ENCODE measurements around the gene LY6G6F.
A peak's percentile ranks its signal among the peaks of the same experiment; 100 is the strongest.

LY6G6F gene

GRCh38 chr6:31727034-31727716 lies 20.5 kb downstream of the LY6G6F start:
- DNase-seq = no peak

- no peak for DNase-seq
Measured at GRCh38 chr6:31727717-31728671, 21.3 kb downstream of the LY6G6F start.

GRCh38 chr6:31728767-31729514 lies 22.3 kb downstream of the LY6G6F start, which contains the start of gene DDAH2:
TSS of gene DDAH2 (minus strand) at chr6:31729299. CDS start at chr6:31729161, 138 bp downstream.
- no peak for DNase-seq

GRCh38 chr6:31729515-31729978 lies 22.9 kb downstream of the LY6G6F start:
- peak; percentile 81 for DNase-seq

- DNase-seq = peak; percentile 78
Measured at GRCh38 chr6:31729979-31730630, 23.4 kb downstream of the LY6G6F start.

GRCh38 chr6:31730631-31731086 lies 24.0 kb downstream of the LY6G6F start:
- no peak for DNase-seq

- DNase-seq = no peak
Measured at GRCh38 chr6:31732029-31732428, 25.4 kb downstream of the LY6G6F start.

- DNase-seq = no peak
Measured at GRCh38 chr6:31733734-31734133, 27.1 kb downstream of the LY6G6F start.

- DNase-seq = no peak
Measured at GRCh38 chr6:31734247-31734820, 27.7 kb downstream of the LY6G6F start.

- no peak for DNase-seq
Measured at GRCh38 chr6:31734821-31735406, 28.2 kb downstream of the LY6G6F start.

- DNase-seq = peak; percentile 84
Measured at GRCh38 chr6:31736021-31736767, 29.5 kb downstream of the LY6G6F start, which contains the start of gene CLIC1. TSS of gene CLIC1 (minus strand) at chr6:31736530. CDS start at chr6:31736300, 230 bp downstream.

- DNase-seq = no peak
Measured at GRCh38 chr6:31736768-31737314, 30.2 kb downstream of the LY6G6F start.

GRCh38 chr6:31737315-31737990 lies 30.8 kb downstream of the LY6G6F start:
- peak; percentile 40 for DNase-seq

GRCh38 chr6:31737991-31738979 lies 31.6 kb downstream of the LY6G6F start:
- peak; percentile 92 for DNase-seq

GRCh38 chr6:31739639-31740396 lies 33.2 kb downstream of the LY6G6F start, which contains the start of gene MSH5:
TSS of gene MSH5 (plus strand) at chr6:31740005. CDS start at chr6:31740467, 462 bp downstream.
- peak; percentile 99 for DNase-seq

GRCh38 chr6:31740397-31741223 lies 33.9 kb downstream of the LY6G6F start:
- DNase-seq = no peak

- DNase-seq = no peak
Measured at GRCh38 chr6:31741815-31742214, 35.1 kb downstream of the LY6G6F start.
